HepG2 (cell line): ENCODE results near the gene RAET1E. TPM values are rescaled to one million over a fixed set of nuclear protein-coding genes. Genes with fewer than 3 reads are reported as not detected.

Experiments
- ATAC-seq: fragments of 200-7000 bp; cut with Tn5 transposase; 3 replicates; pipeline ENCODE4 v1.9.1; 2020; ENCODE audit warnings: mild to moderate bottlenecking, moderate library complexity
- BruUV-seq: library from RNA; stranded (reverse); fragments of 400-500 nt; replicated peaks from 2 replicates; lab custom pipeline; 2021; lab: Mats Ljungman, UMichigan
- CTCF ChIA-PET: fragments of 300-600 bp; formaldehyde crosslinking; extraction: SDS; loops from one replicate; lab custom pipeline; 2021; ENCODE audit warnings: low total read pairs, inconsistent platforms, low intra/inter-chr PET ratio; lab: Yijun Ruan, JAX
- POLR2A ChIA-PET: fragments of 350-600 bp; sonication (Branson Sonifier 250); formaldehyde crosslinking; loops from one replicate; lab custom pipeline; 2020; ENCODE audit warnings: antibody characterized with exemption, inconsistent platforms; lab: Yijun Ruan, JAX
- DNase-seq: peaks from one replicate; pipeline ENCODE4 v3.0.0-alpha.2; 2015; ENCODE audit warnings: low spot score
- FAIRE-seq: peaks from 3 replicates; lab custom pipeline; 2011; peaks lifted over from hg19 to GRCh38; lab: Jason Lieb, UNC
- H2AFZ ChIP-seq: one replicate; pipeline ENCODE4 v1.6.1; 2011; ENCODE audit warnings: low read length, inconsistent platforms
- H3K27ac ChIP-seq: fragments of 300-600 bp; 3 replicates; pipeline ENCODE4 v1.8.0; 2011; ENCODE audit warnings: mixed run types, mild to moderate bottlenecking, mixed read lengths, low read length, inconsistent platforms; ENCODE audit not compliant: insufficient read depth; ENCODE audit errors: extremely low read length
- H3K27me3 ChIP-seq, 2 experiments: fragments of 200-600 bp in 1 of 2; 2 replicates in 1 of 2; 3 replicates in 1 of 2; pipeline versions ENCODE4 v1.6.0 to v1.8.0; 2011; ENCODE audit warnings: low read length in 2 of 2, mild to moderate bottlenecking in 2 of 2, moderate library complexity in 2 of 2, inconsistent platforms in 1 of 2; ENCODE audit not compliant: insufficient read depth in 2 of 2, control insufficient read depth in 1 of 2
- H3K36me3 ChIP-seq, 2 experiments: fragments of 200-600 bp in 1 of 2; replicated peaks in 1 of 2; 2 replicates in 1 of 2; 3 replicates in 1 of 2; pipeline versions ENCODE4 v1.5.1 to v1.8.0; 2011; ENCODE audit warnings: low read length in 2 of 2, inconsistent platforms in 1 of 2; ENCODE audit not compliant: insufficient read depth in 2 of 2, control insufficient read depth in 1 of 2
- H3K4me1 ChIP-seq: 2 replicates; pipeline ENCODE4 v1.5.1; 2012; ENCODE audit warnings: low read length, inconsistent platforms; ENCODE audit not compliant: insufficient read depth
- H3K4me2 ChIP-seq: 2 replicates; pipeline ENCODE4 v1.6.0; 2011; ENCODE audit warnings: low read depth, low read length, inconsistent platforms
- H3K4me3 ChIP-seq, 3 experiments: fragments of 200-600 bp in 1 of 3; sonication (generic), shearing (Covaris generic) in 1 of 3; replicated peaks in 1 of 3; 2 replicates each; pipeline ENCODE4 v1.5.1; 2011 to 2016; ENCODE audit warnings: low read length in 3 of 3, inconsistent platforms in 2 of 3, low read depth in 2 of 3, mild to moderate bottlenecking in 2 of 3, control low read depth in 1 of 3, mixed read lengths in 1 of 3; ENCODE audit not compliant: insufficient read depth in 1 of 3
- H3K79me2 ChIP-seq: one replicate; pipeline ENCODE4 v1.6.1; 2011; ENCODE audit warnings: low read length, inconsistent platforms; ENCODE audit not compliant: insufficient read depth
- H3K9ac ChIP-seq: 2 replicates; pipeline ENCODE4 v1.6.0; 2011; ENCODE audit warnings: mild to moderate bottlenecking, low read depth, low read length, inconsistent platforms; ENCODE audit not compliant: insufficient read depth
- H3K9me3 ChIP-seq: 2 replicates; pipeline ENCODE4 v1.5.1; 2012; ENCODE audit warnings: mild to moderate bottlenecking, low read length
- H4K20me1 ChIP-seq: 2 replicates; pipeline ENCODE4 v1.6.0; 2011; ENCODE audit warnings: inconsistent platforms, mild to moderate bottlenecking, low read length, moderate library complexity; ENCODE audit not compliant: insufficient read depth
- DMAP1 ChIP-seq: IDR thresholded peaks from 2 replicates; pipeline ENCODE4 v1.6.1; 2016
- ELF3 ChIP-seq: IDR thresholded peaks from 2 replicates; pipeline ENCODE4 v1.6.1; 2016; ENCODE audit warnings: missing genetic modification reagents, missing compliant biosample characterization
- FOXJ3 ChIP-seq: sonication (generic); formaldehyde crosslinking; IDR thresholded peaks from 2 replicates; pipeline ENCODE4 v1.4.0; 2020; ENCODE audit warnings: missing genetic modification reagents, mild to moderate bottlenecking, borderline replicate concordance
- ISL2 ChIP-seq: sonication (generic); formaldehyde crosslinking; IDR thresholded peaks from 2 replicates; pipeline ENCODE4 v1.5.0; 2020; ENCODE audit warnings: missing genetic modification reagents
- MED1 ChIP-seq: sonication (generic); formaldehyde crosslinking; IDR thresholded peaks from 2 replicates; pipeline ENCODE4 v1.4.0; 2020; ENCODE audit warnings: missing genetic modification reagents
- RNF2 ChIP-seq: fragments of 450-650 bp; conservative IDR thresholded peaks from 2 replicates; pipeline ENCODE4 v1.6.1; 2016; ENCODE audit warnings: low read depth
- SIX1 ChIP-seq: sonication (generic); formaldehyde crosslinking; IDR thresholded peaks from 2 replicates; pipeline ENCODE4 v1.4.0; 2020; ENCODE audit warnings: missing genetic modification reagents, borderline replicate concordance
- YEATS4 ChIP-seq: sonication (generic); formaldehyde crosslinking; IDR thresholded peaks from 2 replicates; pipeline ENCODE4 v1.4.0; 2020; ENCODE audit warnings: missing genetic modification reagents, borderline replicate concordance
- ZFX ChIP-seq: sonication (generic); formaldehyde crosslinking; IDR thresholded peaks from 2 replicates; pipeline ENCODE4 v1.4.0; 2020; ENCODE audit warnings: mild to moderate bottlenecking, low read depth, missing genetic modification reagents, moderate library complexity
- ZNF337 ChIP-seq: sonication (generic); formaldehyde crosslinking; IDR thresholded peaks from 2 replicates; pipeline ENCODE4 v1.5.1; 2020; ENCODE audit warnings: missing genetic modification reagents, low read depth, mild to moderate bottlenecking, borderline replicate concordance
- ZSCAN22 ChIP-seq: sonication (generic); formaldehyde crosslinking; IDR thresholded peaks from 2 replicates; pipeline ENCODE4 v1.4.0; 2020; ENCODE audit warnings: mild to moderate bottlenecking, missing genetic modification reagents
- WGBS: methylation state at CpG from one replicate; pipeline ENCODE4 v1.1.6; 2017; ENCODE audit warnings: low lambda C conversion rate; 5-methylcytosine and 5-hydroxymethylcytosine counted together
- in situ Hi-C: cut with HindIII; loops from 2 replicates; pipeline ENCODE4 v1.10.0; 2017; ENCODE audit warnings: low pct_unique_long_range_greater_than_20kb; ENCODE audit not compliant: extremely low pct_ligation_motif_present
- intact Hi-C: fragments of 100-400 bp; cut with micrococcal nuclease; formaldehyde crosslinking; loops from one replicate; pipeline ENCODE4 v1.10.0; 2022; ENCODE audit not compliant: unreplicated experiment
- polyA plus RNA-seq, 8 experiments: library from polyadenylated mRNA; depleted of rRNA in 3 of 8; stranded (reverse) in 7 of 8; unstranded in 1 of 8; fragments of >200 nt; fragmentation: Illumina TruSeq in 4 of 8; extraction: Trizol in 4 of 8; gene quantifications; 2 replicates each; pipeline versions ENCODE4 v1.2.1 to v1.2.3, GENCODE V29; 2011 to 2016; ENCODE audit warnings: low read depth in 4 of 8, missing spikeins in 1 of 8, mixed read lengths in 1 of 8; ENCODE audit not compliant: insufficient read depth in 1 of 8
- total RNA-seq, 5 experiments: library from RNA; depleted of rRNA; stranded (reverse); fragments of >200 nt; fragmentation: Illumina TruSeq; extraction: Trizol; gene quantifications; 2 replicates each; pipeline ENCODE4 v1.2.3, GENCODE V29; 2016; ENCODE audit warnings: low read depth in 1 of 5
- TF ChIP-seq, protein P1 (sequence below): sonication (generic); formaldehyde crosslinking; IDR thresholded peaks from 2 replicates; pipeline ENCODE4 v1.5.1; 2020; ENCODE audit warnings: mild to moderate bottlenecking, missing genetic modification reagents

The RAET1E gene
- total and polyA plus RNA-seq, 2 of the 13 experiments (the other 11 are each of a cell fraction or from before 2014, with no cell fraction given): not detected

DNA sequence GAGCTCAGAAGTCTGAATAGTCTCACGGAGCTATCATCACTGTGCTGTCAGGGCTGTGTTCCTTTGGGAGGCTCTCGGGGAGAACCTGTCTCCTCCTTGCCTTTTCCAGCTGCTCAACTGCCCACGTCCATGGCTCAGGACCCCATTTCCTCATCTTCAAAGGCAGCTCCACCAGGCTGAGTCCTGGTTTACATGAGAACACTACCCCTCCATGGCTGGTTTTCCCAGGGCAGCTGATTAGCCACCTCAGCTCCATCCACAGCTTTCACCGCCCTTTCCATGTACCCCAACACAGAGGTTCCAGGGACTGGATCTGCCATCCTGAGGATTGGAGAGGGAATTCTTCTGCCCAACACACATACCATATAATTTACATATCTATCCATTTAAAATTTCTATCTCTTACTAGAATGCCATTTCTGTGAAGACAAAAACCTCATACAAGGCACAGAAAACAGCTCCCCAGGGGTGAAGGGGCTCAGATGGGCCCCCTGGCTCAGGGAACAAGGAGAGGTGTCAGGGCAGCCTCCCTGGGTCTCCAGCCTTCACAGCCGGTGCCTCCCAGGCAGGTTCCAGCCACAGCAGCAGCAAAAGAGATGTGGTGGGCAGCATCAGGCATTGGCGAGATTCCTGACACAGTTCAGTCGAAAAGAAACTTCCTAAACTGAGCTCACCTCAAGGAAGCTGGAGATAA lies 2.2 kb upstream of the RAET1E start:
- BruUV-seq: no TSS peak
- 13% methylated on average over 5 of the region's 7 CpGs for WGBS
- in situ Hi-C loops: no loop called here

DNA sequence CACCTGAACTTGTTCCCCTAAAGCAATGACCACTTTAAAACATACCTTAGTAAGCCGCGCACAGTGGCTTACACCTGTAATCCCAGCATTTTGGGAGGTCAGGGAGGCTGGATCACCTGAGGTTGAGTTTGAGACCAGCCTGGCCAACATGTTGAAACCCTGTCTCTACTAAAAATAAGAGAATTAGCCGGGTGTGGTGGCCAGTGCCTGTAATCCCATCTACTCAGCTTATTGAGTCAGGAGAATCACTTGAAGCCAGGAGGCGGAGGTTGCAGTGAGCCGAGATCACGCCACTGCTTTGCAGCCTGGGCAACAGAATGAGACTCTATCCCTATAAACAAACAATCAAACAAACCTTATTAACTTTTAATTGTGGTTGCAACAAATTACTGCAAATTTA lies 1.6 kb upstream of the RAET1E start:
- Histone ChIP-seq H3K4me3 (no peak overlapping the region), H4K20me1 (no peaks in the 10 kb centered on the region), H3K36me3 (no peaks in the 10 kb centered on the region)
- intact Hi-C loops: no loop called here
- TF ChIP-seq YEATS4 (CRISPR knock-in tag) (no peak), ELF3 (no peak), ZFX (no peak), MED1 (CRISPR knock-in tag) (no peak), DMAP1 (CRISPR knock-in tag) (no peak), RNF2 (no peak), ZNF337 (no peak), ZSCAN22 (CRISPR knock-in tag) (no peak), SIX1 (CRISPR knock-in tag) (no peak), ISL2 (no peak)
- TF ChIP-seq, protein P1, sequence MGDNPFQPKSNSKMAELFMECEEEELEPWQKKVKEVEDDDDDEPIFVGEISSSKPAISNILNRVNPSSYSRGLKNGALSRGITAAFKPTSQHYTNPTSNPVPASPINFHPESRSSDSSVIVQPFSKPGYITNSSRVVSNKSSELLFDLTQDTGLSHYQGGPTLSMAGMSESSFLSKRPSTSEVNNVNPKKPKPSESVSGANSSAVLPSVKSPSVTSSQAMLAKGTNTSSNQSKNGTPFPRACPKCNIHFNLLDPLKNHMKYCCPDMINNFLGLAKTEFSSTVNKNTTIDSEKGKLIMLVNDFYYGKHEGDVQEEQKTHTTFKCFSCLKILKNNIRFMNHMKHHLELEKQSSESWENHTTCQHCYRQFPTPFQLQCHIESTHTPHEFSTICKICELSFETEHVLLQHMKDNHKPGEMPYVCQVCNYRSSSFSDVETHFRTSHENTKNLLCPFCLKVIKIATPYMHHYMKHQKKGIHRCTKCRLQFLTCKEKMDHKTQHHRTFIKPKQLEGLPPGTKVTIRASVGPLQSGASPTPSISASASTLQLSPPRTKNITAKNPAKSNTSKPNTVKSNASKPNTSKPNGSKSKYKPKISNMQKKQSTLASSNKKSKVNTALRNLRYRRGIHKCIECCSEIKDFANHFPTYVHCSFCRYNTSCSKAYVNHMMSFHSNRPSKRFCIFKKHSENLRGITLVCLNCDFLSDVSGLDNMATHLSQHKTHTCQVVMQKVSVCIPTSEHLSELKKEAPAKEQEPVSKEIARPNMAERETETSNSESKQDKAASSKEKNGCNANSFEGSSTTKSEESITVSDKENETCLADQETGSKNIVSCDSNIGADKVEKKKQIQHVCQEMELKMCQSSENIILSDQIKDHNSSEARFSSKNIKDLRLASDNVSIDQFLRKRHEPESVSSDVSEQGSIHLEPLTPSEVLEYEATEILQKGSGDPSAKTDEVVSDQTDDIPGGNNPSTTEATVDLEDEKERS (CRISPR knock-in tag): no peak
- TF ChIP-seq, all 625 proteins: peak for 0
- Histone ChIP-seq H3K79me2 (no peaks in the 10 kb centered on the region), H3K4me2 (no peak overlapping the region), H2AFZ (no peak overlapping the region), H3K9me3 (no peaks in the 10 kb centered on the region), H3K4me1 (peaks cover 39% of the 10 kb centered on the region), H3K9ac (no peak overlapping the region), H3K27ac (no peak overlapping the region), H3K27me3 (peaks cover 7 to 73% of the 10 kb centered on the region in 2 experiments)
- ChIA-PET POLR2A (no interaction called here), CTCF (no interaction called here)
- no peak for ATAC-seq
- no peak for DNase-seq
- in situ Hi-C loops: no loop called here
- 57% methylated on average over 6 of the region's 6 CpGs for WGBS
- FAIRE-seq: no peak
- BruUV-seq: no TSS peak

More for the DNA sequence above, 2.2 kb upstream of the RAET1E start:
- ChIA-PET POLR2A (no interaction called here), CTCF (no interaction called here)
- no peak overlapping the region for H3K4me3 ChIP-seq
- DNase-seq (no peak), ATAC-seq (no peak), FAIRE-seq (no peak)
- H3K27me3 ChIP-seq: peaks cover 7 to 74% of the 10 kb centered on the region in 2 experiments
- H2AFZ ChIP-seq: no peak overlapping the region
- no peaks in the 10 kb centered on the region for H3K79me2 ChIP-seq
- TF ChIP-seq FOXJ3: no peak
- no peak overlapping the region for H3K9ac ChIP-seq
- intact Hi-C loops: no loop called here
- no peaks in the 10 kb centered on the region for H3K9me3 ChIP-seq
- H3K4me2 ChIP-seq: no peak overlapping the region
- no peaks in the 10 kb centered on the region for H3K36me3 ChIP-seq
- peaks cover 41% of the 10 kb centered on the region for H3K4me1 ChIP-seq
- H3K27ac ChIP-seq: no peak overlapping the region
- H4K20me1 ChIP-seq: no peaks in the 10 kb centered on the region
